ENCODE measurements around the gene C5orf63. TPM values are rescaled to one million over a fixed set of nuclear protein-coding genes. Genes with fewer than 3 reads are reported as not detected.
A peak's percentile ranks its signal among the peaks of the same experiment; 100 is the strongest.

Gene C5orf63
- total and polyA plus RNA-seq, 12 donors = 5.4 to 18.3 (median 12.2) TPM

GRCh38 chr5:127041571-127041970, 31.7 kb downstream of the C5orf63 start:
- intact Hi-C loops (cut with DNase I) = loop anchor here in 6 of 10 donors (5.0 to 10.0 kb wide), 4 partner anchors 187 to 367 kb away; no protein-coding TSS in a partner anchor

DNA sequence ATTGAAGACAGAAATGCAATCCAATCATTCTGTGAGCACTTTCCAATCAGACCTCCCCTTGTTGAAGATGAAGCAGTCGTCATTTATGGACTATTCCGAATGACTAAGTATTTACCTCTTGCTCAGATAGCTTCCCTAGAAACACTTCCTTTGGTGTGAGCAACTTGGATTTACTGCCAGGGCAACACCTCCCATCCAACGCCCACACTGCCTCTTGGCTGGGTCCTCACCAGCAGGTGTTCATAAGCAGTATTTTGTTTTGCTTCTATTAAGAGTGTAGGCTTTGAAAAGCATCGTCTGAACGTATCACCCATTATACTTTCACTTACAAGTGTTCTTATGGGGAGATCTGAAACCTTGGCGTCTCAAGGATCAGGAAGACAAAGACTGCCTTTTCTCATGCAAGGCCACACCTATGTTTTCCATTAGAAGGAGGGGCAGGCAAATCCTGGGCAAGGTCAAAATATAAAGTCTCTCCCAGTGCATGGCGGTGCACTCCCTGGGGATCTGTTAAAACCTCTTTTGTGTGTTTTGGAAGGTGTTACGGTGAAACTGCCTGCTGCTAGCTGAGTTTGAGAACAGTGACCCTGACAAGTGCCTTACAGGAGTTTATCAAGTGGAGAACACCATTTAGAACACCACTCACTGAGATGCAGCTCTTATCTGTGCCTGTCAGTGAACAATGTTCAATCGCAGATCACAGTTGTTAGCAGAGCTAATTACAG, 32.3 kb downstream of the C5orf63 start:
- no peak for DNase-seq
- Histone ChIP-seq H3K27me3 (no peaks in the 10 kb centered on the region), H3K9me3 (no peaks in the 10 kb centered on the region), H3K4me3 (peak overlapping the region in 2 of 10 donors; percentile 1 to 6), H3K36me3 (no peaks in the 10 kb centered on the region), H3K27ac (peak overlapping the region in 8 of 10 donors; percentile 1 to 63 (median 36)), H3K4me1 (peaks cover 3 to 39% (median 26%) of the 10 kb centered on the region in 9 donors)
- intact Hi-C loops (cut with DNase I) = loop anchor here in 6 of 10 donors (5.0 to 10.0 kb wide), 4 partner anchors 186 to 366 kb away; no protein-coding TSS in a partner anchor
- TF ChIP-seq, protein P1, sequence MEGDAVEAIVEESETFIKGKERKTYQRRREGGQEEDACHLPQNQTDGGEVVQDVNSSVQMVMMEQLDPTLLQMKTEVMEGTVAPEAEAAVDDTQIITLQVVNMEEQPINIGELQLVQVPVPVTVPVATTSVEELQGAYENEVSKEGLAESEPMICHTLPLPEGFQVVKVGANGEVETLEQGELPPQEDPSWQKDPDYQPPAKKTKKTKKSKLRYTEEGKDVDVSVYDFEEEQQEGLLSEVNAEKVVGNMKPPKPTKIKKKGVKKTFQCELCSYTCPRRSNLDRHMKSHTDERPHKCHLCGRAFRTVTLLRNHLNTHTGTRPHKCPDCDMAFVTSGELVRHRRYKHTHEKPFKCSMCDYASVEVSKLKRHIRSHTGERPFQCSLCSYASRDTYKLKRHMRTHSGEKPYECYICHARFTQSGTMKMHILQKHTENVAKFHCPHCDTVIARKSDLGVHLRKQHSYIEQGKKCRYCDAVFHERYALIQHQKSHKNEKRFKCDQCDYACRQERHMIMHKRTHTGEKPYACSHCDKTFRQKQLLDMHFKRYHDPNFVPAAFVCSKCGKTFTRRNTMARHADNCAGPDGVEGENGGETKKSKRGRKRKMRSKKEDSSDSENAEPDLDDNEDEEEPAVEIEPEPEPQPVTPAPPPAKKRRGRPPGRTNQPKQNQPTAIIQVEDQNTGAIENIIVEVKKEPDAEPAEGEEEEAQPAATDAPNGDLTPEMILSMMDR (IDR thresholded peaks at IDR 0.05) = no peak
- WGBS, 2 donors = 40 to 41% methylated on average over 9 of the region's 9 CpGs
- ATAC-seq = peak; percentile 13 to 79 (median 68)

More at GRCh38 chr5:127041571-127041970, 31.7 kb downstream of the C5orf63 start:
- no peaks in the 10 kb centered on the region for H3K9me3 ChIP-seq
- H3K36me3 ChIP-seq = no peaks in the 10 kb centered on the region
- H3K4me1 ChIP-seq = peaks cover 3 to 39% (median 26%) of the 10 kb centered on the region in 9 donors
- ATAC-seq (peak in 4 of 8 donors; percentile 49 to 75 (median 61)), DNase-seq (no peak)
- peak overlapping the region in 7 of 10 donors; percentile 15 to 63 (median 42) for H3K27ac ChIP-seq
- TF ChIP-seq, protein P1 (IDR thresholded peaks at IDR 0.05) = no peak
- no peak overlapping the region for H3K4me3 ChIP-seq
- no peaks in the 10 kb centered on the region for H3K27me3 ChIP-seq
- 60 to 63% methylated on average over 3 of the region's 3 CpGs for WGBS, 2 donors

GRCh38 chr5:127038550-127038949, 34.8 kb downstream of the C5orf63 start:
- no peak for DNase-seq

DNA sequence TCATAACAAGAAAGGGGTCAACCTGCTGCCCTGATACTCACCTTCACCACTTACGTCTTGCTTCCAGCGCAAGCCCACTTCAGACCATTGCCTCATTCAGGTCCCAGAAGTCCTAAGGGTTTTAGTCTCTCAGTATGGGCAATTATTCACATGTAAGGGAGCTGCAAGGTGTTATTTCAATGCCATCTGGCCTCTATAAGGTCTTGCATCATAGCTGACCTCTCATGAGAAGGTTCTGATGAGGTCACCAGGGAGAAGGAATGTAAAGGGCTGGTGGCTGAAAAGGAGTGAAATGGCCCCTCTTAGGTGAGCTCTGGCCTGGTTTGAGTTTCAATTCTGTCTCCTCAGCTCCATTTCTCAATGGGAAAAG, 41.5 kb downstream of the C5orf63 start:
- TF ChIP-seq, protein P1 (IDR thresholded peaks at IDR 0.05) = no peak
- no peak for DNase-seq
- Histone ChIP-seq H3K27ac (no peak overlapping the region), H3K4me1 (peaks cover 5 to 36% (median 26%) of the 10 kb centered on the region in 9 donors), H3K27me3 (peaks cover 0 to 14% (median 0%) of the 10 kb centered on the region in 7 donors), H3K9me3 (no peaks in the 10 kb centered on the region), H3K4me3 (no peak overlapping the region), H3K36me3 (no peaks in the 10 kb centered on the region)
- 96 to 99% methylated on average over 2 of the region's 2 CpGs for WGBS, 2 donors
- ATAC-seq = no peak
- intact Hi-C loops (cut with DNase I) = loop anchor here in 6 of 10 donors (2.0 to 10.0 kb wide), 5 partner anchors 40 to 185 kb away; partner anchors contain the start of gene C5orf63 (in 2 of the 6)

More at GRCh38 chr5:127038550-127038949, 34.8 kb downstream of the C5orf63 start:
- WGBS, 2 donors = 12 to 23% methylated on average over 4 of the region's 4 CpGs
- TF ChIP-seq, protein P1 (IDR thresholded peaks at IDR 0.05) = no peak
- Histone ChIP-seq H3K27me3 (no peaks in the 10 kb centered on the region), H3K27ac (peak overlapping the region in 5 of 10 donors; percentile 18 to 53 (median 35)), H3K4me3 (no peak overlapping the region), H3K36me3 (no peaks in the 10 kb centered on the region), H3K4me1 (peaks cover 3 to 39% (median 26%) of the 10 kb centered on the region in 9 donors), H3K9me3 (no peaks in the 10 kb centered on the region)
- peak; percentile 58 to 88 (median 72) for ATAC-seq
- intact Hi-C loops (cut with DNase I) = loop anchor here in 4 of 10 donors (5.0 to 10.0 kb wide), 2 partner anchors 184 to 191 kb away; no protein-coding TSS in a partner anchor

All from heart right ventricle (tissue), 16 donors.